ENCODE results near the gene MKKS.

DNA sequence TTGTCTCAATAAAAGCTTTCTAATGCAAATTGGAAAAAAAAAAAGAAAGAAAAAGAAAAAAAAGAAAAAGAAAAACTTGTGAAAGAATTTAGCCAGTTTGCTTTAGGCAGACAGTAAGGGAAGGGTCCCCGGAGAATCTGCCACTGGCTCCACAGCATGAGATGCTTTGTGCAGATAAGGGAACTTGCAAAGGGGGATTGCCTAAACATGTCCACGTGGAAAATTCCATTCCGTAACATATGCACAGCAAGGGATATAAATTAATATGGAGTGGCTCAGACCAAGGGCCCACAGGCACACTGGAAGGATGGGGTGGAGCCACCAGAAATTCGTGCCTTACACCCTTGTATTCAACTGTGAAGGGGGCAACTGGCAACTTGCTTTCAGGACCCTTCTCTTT, 45.4 kb downstream of the MKKS start:
- TF ChIP-seq, protein P1, sequence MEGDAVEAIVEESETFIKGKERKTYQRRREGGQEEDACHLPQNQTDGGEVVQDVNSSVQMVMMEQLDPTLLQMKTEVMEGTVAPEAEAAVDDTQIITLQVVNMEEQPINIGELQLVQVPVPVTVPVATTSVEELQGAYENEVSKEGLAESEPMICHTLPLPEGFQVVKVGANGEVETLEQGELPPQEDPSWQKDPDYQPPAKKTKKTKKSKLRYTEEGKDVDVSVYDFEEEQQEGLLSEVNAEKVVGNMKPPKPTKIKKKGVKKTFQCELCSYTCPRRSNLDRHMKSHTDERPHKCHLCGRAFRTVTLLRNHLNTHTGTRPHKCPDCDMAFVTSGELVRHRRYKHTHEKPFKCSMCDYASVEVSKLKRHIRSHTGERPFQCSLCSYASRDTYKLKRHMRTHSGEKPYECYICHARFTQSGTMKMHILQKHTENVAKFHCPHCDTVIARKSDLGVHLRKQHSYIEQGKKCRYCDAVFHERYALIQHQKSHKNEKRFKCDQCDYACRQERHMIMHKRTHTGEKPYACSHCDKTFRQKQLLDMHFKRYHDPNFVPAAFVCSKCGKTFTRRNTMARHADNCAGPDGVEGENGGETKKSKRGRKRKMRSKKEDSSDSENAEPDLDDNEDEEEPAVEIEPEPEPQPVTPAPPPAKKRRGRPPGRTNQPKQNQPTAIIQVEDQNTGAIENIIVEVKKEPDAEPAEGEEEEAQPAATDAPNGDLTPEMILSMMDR (IDR thresholded peaks at IDR 0.05), result no peak
- TF ChIP-seq EP300 (IDR thresholded peaks at IDR 0.05), result no peak
